Gastrocnemius medialis (tissue), 4 donors: Measurements from ENCODE around the gene CTSA. TPM values are rescaled to one million over a fixed set of nuclear protein-coding genes. Genes with fewer than 3 reads are reported as not detected.

Source experiments
- ATAC-seq, 2 donors: fragments of 150-250 bp; one replicate each; pipeline ENCODE4 v1.9.1; 2016
- DNase-seq, 2 donors: peaks; one replicate each; pipeline ENCODE4 v3.0.0-alpha.2; 2019
- H3K27ac ChIP-seq, 4 donors: fragments of 200-600 bp; sonication (generic); 1 replicate in 1 of 4; 2 replicates in 3 of 4; pipeline ENCODE4 v1.5.1; 2016 to 2018; ENCODE audit warnings: mild to moderate bottlenecking in 2 of 4, moderate library complexity in 1 of 4
- H3K27me3 ChIP-seq, 3 donors: fragments of 200-600 bp; sonication (generic) in 2 of 3; 1 replicate in 1 of 3; 2 replicates in 2 of 3; pipeline versions ENCODE4 v1.5.1 to v1.6.0; 2016 to 2019; ENCODE audit warnings: mild to moderate bottlenecking in 1 of 3, moderate library complexity in 1 of 3
- H3K36me3 ChIP-seq, 2 donors: fragments of 200-600 bp; sonication (generic) in 1 of 2; one replicate each; pipeline ENCODE4 v1.5.1; 2017 to 2018
- H3K4me1 ChIP-seq, 2 donors: fragments of 200-600 bp; sonication (generic) in 1 of 2; one replicate each; pipeline ENCODE4 v1.5.1; 2016 to 2017; ENCODE audit warnings: mild to moderate bottlenecking in 2 of 2
- H3K4me3 ChIP-seq, 4 donors: fragments of 200-600 bp; sonication (generic) in 3 of 4; 1 replicate in 1 of 4; 2 replicates in 3 of 4; pipeline ENCODE4 v1.5.1; 2016 to 2019; ENCODE audit warnings: mild to moderate bottlenecking in 2 of 4
- H3K9me3 ChIP-seq, 3 donors: fragments of 200-600 bp; sonication (generic) in 2 of 3; 1 replicate in 1 of 3; 2 replicates in 2 of 3; pipeline ENCODE4 v1.5.1; 2016 to 2019
- POLR2A ChIP-seq, 2 donors: fragments of 450-650 bp; IDR thresholded peaks; one replicate each; pipeline ENCODE4 v1.6.1; 2017; ENCODE audit warnings: antibody characterized with exemption in 2 of 2, mild to moderate bottlenecking in 2 of 2, moderate library complexity in 2 of 2
- in situ Hi-C, 4 donors: fragments of 200-750 bp; cut with MboI; loops; one replicate each; pipeline versions ENCODE4 v1.15.0 to v1.8.0; 2017; ENCODE audit warnings: low sequenced_read_pairs in 4 of 4
- intact Hi-C: fragments of 100-400 bp; cut with DNase I; formaldehyde crosslinking; loops from one replicate; pipeline ENCODE4 v1.15.1; 2023; ENCODE audit warnings: low total_unique reads
- total RNA-seq, 4 donors: library from RNA; depleted of rRNA; stranded (reverse); fragments of >200 nt; gene quantifications; one replicate each; pipeline versions ENCODE4 v1.1.0 to v1.2.3, GENCODE V29; 2016
- TF ChIP-seq, protein P1 (sequence below), 5 experiments: fragments of 450-650 bp in 3 of 5; fragments of 200-600 bp in 2 of 5; sonication (generic) in 2 of 5; IDR thresholded peaks in 4 of 5; conservative IDR thresholded peaks in 1 of 5; 1 replicate in 4 of 5; 2 replicates in 1 of 5; pipeline ENCODE4 v1.5.1; 2016 to 2019; ENCODE audit warnings: antibody characterized with exemption in 5 of 5, mild to moderate bottlenecking in 3 of 5, moderate library complexity in 3 of 5

CTSA gene
- total RNA-seq, 4 donors from 2014 or later: 21.9 to 59.2 (median 46.2) TPM

DNA sequence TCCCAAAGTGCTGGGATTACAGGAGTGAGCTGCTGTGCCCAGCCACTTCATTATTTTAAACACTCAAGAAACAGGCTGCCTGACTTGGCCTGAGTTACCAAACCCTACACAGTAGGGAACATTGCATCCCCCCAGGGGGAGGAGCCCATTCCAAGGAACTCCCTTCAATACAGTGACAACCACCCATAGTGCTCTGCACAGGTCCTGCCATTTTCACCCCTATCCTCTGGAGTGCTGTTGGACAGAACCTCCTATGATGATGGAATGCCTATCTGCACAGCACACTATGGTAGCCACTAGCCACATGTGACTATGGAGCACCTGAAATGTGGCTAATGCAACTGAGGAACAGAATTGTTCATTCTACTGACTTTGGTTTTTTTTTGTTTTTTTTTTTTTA lies 45.7 kb upstream of the CTSA start:
- Histone ChIP-seq H3K4me1 (peaks cover 23 to 44% of the 10 kb centered on the region in 2 donors), H3K27me3 (no peaks in the 10 kb centered on the region), H3K9me3 (no peaks in the 10 kb centered on the region), H3K4me3 (no peak overlapping the region), H3K36me3 (peaks cover 0 to 72% of the 10 kb centered on the region in 2 donors), H3K27ac (peak overlapping the region in 3 of 4 donors; percentile 14 to 95 (median 42))
- no peak for ATAC-seq
- in situ Hi-C loops: no loop called here
- TF ChIP-seq, protein P1, sequence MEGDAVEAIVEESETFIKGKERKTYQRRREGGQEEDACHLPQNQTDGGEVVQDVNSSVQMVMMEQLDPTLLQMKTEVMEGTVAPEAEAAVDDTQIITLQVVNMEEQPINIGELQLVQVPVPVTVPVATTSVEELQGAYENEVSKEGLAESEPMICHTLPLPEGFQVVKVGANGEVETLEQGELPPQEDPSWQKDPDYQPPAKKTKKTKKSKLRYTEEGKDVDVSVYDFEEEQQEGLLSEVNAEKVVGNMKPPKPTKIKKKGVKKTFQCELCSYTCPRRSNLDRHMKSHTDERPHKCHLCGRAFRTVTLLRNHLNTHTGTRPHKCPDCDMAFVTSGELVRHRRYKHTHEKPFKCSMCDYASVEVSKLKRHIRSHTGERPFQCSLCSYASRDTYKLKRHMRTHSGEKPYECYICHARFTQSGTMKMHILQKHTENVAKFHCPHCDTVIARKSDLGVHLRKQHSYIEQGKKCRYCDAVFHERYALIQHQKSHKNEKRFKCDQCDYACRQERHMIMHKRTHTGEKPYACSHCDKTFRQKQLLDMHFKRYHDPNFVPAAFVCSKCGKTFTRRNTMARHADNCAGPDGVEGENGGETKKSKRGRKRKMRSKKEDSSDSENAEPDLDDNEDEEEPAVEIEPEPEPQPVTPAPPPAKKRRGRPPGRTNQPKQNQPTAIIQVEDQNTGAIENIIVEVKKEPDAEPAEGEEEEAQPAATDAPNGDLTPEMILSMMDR (IDR thresholded peaks at IDR 0.05 in 4 of 5, conservative IDR thresholded peaks at IDR 0.05 in 1 of 5): no peak
- TF ChIP-seq POLR2A (IDR thresholded peaks at IDR 0.05): no peak
- no peak for DNase-seq
- intact Hi-C loops: no loop called here

DNA sequence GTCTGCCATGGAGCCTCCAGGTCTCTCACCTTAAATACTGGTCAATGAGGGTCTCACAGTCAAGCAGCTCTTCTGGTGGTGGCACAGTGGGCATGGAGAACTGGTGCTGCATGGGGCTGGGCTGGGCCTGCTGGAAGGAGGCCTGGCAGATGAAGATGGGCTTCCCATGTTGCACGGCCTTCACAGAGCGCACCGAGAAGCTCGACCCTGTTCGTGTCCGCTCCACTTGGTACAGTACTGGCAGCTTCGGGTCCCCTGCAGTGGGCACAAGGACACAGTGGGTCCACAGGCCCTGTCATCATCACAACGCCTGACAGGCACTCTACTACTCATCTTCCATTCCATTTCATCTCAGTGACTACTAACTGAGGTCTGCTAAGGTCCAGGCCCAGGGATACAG lies 42.7 kb upstream of the CTSA start:
- ATAC-seq: no peak
- in situ Hi-C loops (no loop called here), intact Hi-C loops (no loop called here)
- Histone ChIP-seq H3K4me1 (peaks cover 3 to 17% of the 10 kb centered on the region in 2 donors), H3K27ac (peak overlapping the region in 1 of 4 donors; percentile 31), H3K27me3 (no peaks in the 10 kb centered on the region), H3K36me3 (peaks cover 0 to 51% of the 10 kb centered on the region in 2 donors), H3K4me3 (no peak overlapping the region), H3K9me3 (no peaks in the 10 kb centered on the region)
- DNase-seq: no peak
- TF ChIP-seq POLR2A (IDR thresholded peaks at IDR 0.05): no peak
- TF ChIP-seq, protein P1 (IDR thresholded peaks at IDR 0.05 in 4 of 5, conservative IDR thresholded peaks at IDR 0.05 in 1 of 5): no peak

DNA sequence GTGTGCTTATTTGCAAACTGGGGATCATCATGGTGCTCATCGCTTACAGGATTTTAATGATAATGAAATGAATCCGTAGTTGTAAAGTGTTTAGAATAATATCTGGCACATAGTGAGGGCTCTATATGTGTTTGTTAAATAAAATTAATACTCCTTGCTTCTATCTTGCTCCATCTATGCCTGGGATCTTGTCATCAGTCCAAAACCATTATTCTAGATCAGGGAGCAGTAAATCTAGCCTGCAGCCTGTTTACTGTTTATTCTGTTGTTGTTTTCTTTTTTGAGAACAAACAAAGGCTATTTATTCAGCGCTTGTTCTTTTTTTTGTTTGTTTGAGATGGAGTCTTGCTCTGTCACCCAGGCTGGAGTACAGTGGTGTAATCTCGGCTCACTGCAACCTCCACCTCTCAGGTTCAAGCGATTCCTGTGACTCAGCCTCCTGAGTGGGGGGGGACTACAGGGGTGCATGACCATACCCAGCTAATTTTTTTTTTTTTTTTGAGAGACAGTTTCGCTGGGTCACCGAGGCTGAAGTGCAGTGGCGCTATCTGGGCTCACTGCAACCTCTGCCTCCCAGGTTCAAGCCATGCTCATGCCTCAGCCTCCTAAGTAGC lies 42.1 kb upstream of the CTSA start:
- no peak overlapping the region for H3K4me3 ChIP-seq
- peak overlapping the region in 1 of 4 donors; percentile 31 for H3K27ac ChIP-seq
- peaks cover 0 to 51% of the 10 kb centered on the region in 2 donors for H3K36me3 ChIP-seq
- in situ Hi-C loops (no loop called here), intact Hi-C loops (no loop called here)
- H3K27me3 ChIP-seq: no peaks in the 10 kb centered on the region
- TF ChIP-seq, protein P1 (IDR thresholded peaks at IDR 0.05 in 4 of 5, conservative IDR thresholded peaks at IDR 0.05 in 1 of 5): no peak
- no peak for TF ChIP-seq POLR2A (IDR thresholded peaks at IDR 0.05)
- DNase-seq (no peak), ATAC-seq (no peak)
- no peaks in the 10 kb centered on the region for H3K9me3 ChIP-seq
- H3K4me1 ChIP-seq: peaks cover 0 to 10% of the 10 kb centered on the region in 2 donors

DNA sequence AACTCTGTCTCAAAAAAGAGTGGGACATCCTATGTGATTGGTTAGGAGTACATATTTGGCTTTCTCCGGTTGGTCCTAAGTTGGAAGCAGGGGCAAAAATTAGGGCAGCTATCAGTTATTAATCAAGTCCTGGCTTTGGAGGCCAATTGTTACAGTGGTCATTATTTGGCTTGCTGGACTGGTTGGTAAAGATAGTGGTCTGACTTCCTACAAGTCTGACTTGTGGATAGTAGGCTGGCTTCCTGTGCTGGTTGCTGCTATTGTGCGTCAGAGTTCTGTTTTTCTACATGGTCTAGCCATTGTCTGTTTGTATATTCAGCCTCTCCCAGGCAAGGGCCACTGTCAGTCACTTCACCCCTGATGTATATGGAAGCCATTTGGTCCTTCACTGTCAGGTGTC lies 40.9 kb upstream of the CTSA start:
- intact Hi-C loops: no loop called here
- Histone ChIP-seq H3K4me1 (peaks cover 10 to 14% of the 10 kb centered on the region in 2 donors), H3K9me3 (no peaks in the 10 kb centered on the region), H3K36me3 (peaks cover 0 to 39% of the 10 kb centered on the region in 2 donors), H3K27ac (peak overlapping the region in 1 of 4 donors; percentile 47), H3K4me3 (no peak overlapping the region), H3K27me3 (no peaks in the 10 kb centered on the region)
- TF ChIP-seq POLR2A (IDR thresholded peaks at IDR 0.05): no peak
- TF ChIP-seq, protein P1 (IDR thresholded peaks at IDR 0.05 in 4 of 5, conservative IDR thresholded peaks at IDR 0.05 in 1 of 5): no peak
- ATAC-seq: no peak
- in situ Hi-C loops: no loop called here
- DNase-seq: no peak
